SKM-1 (cell line): ENCODE results near the gene PJA1.

Source experiments
- DNase-seq: peaks from one replicate; lab custom pipeline; 2025; ENCODE audit not compliant: unreplicated experiment; lab: John Stamatoyannopoulos, UW

The PJA1 gene

GRCh38 chrX:69165087-69165651, at the start of gene PJA1:
TSS of gene PJA1 (minus strand) at chrX:69165453. CDS start at chrX:69163073, 2,380 bp downstream.
- DNase-seq = no peak

GRCh38 chrX:69214463-69214862, 49.2 kb upstream of the PJA1 start:
- no peak for DNase-seq

GRCh38 chrX:69211701-69212100, 46.4 kb upstream of the PJA1 start:
- DNase-seq = no peak

GRCh38 chrX:69210581-69210980, 45.3 kb upstream of the PJA1 start:
- no peak for DNase-seq

GRCh38 chrX:69207216-69207615, 42.0 kb upstream of the PJA1 start:
- no peak for DNase-seq

GRCh38 chrX:69203638-69204037, 38.4 kb upstream of the PJA1 start:
- DNase-seq = no peak

- no peak for DNase-seq
Measured at GRCh38 chrX:69197690-69198089, 32.4 kb upstream of the PJA1 start.

- no peak for DNase-seq
Measured at GRCh38 chrX:69196666-69197065, 31.4 kb upstream of the PJA1 start.

GRCh38 chrX:69195810-69196209, 30.6 kb upstream of the PJA1 start:
- no peak for DNase-seq

GRCh38 chrX:69195192-69195591, 29.9 kb upstream of the PJA1 start:
- DNase-seq = no peak

- no peak for DNase-seq
Measured at GRCh38 chrX:69192603-69193002, 27.4 kb upstream of the PJA1 start.

GRCh38 chrX:69189576-69190371, 24.5 kb upstream of the PJA1 start:
- no peak for DNase-seq

GRCh38 chrX:69186651-69187050, 21.4 kb upstream of the PJA1 start:
- DNase-seq = no peak

GRCh38 chrX:69185886-69186285, 20.6 kb upstream of the PJA1 start:
- DNase-seq = no peak

GRCh38 chrX:69185141-69185540, 19.9 kb upstream of the PJA1 start:
- no peak for DNase-seq

- no peak for DNase-seq
Measured at GRCh38 chrX:69182818-69183380, 17.6 kb upstream of the PJA1 start.

- no peak for DNase-seq
Measured at GRCh38 chrX:69179380-69179911, 14.2 kb upstream of the PJA1 start.

- DNase-seq = no peak
Measured at GRCh38 chrX:69178592-69178991, 13.3 kb upstream of the PJA1 start.

GRCh38 chrX:69177511-69178162, 12.4 kb upstream of the PJA1 start:
- DNase-seq = no peak

- no peak for DNase-seq
Measured at GRCh38 chrX:69176053-69176452, 10.8 kb upstream of the PJA1 start.

GRCh38 chrX:69173906-69174305, 8.7 kb upstream of the PJA1 start:
- DNase-seq = no peak

GRCh38 chrX:69172937-69173336, 7.7 kb upstream of the PJA1 start:
- no peak for DNase-seq
